Duodenal mucosa (tissue), 2 donors: ENCODE measurements around the gene SLMAP.

Source experiments
- H3K27ac ChIP-seq: one replicate; pipeline ENCODE4 v1.7.0; 2013; ENCODE audit warnings: low read depth, low read length
- H3K27me3 ChIP-seq, 2 donors: one replicate each; pipeline ENCODE4 v1.7.0; 2013; ENCODE audit warnings: low read length in 2 of 2, control low read depth in 1 of 2; ENCODE audit not compliant: insufficient read depth in 2 of 2, control insufficient read depth in 1 of 2
- H3K36me3 ChIP-seq, 2 donors: one replicate each; pipeline ENCODE4 v1.7.0; 2013; ENCODE audit warnings: low read length in 2 of 2, control low read depth in 1 of 2; ENCODE audit not compliant: insufficient read depth in 2 of 2, control insufficient read depth in 1 of 2
- H3K4me1 ChIP-seq, 2 donors: one replicate each; pipeline ENCODE4 v1.7.0; 2013; ENCODE audit warnings: low read length in 2 of 2, control low read depth in 1 of 2; ENCODE audit not compliant: insufficient read depth in 2 of 2, control insufficient read depth in 1 of 2
- H3K4me3 ChIP-seq, 2 donors: one replicate each; pipeline ENCODE4 v1.7.0; 2013; ENCODE audit warnings: low read length in 2 of 2, low read depth in 1 of 2
- H3K9ac ChIP-seq, 2 donors: one replicate each; pipeline ENCODE4 v1.7.0; 2013; ENCODE audit warnings: low read length in 2 of 2, low read depth in 1 of 2
- H3K9me3 ChIP-seq, 2 donors: one replicate each; pipeline ENCODE4 v1.7.0; 2013; ENCODE audit warnings: low read length in 2 of 2, control low read depth in 1 of 2; ENCODE audit not compliant: control insufficient read depth in 1 of 2

SLMAP gene

GRCh38 chr3:57923101-57923500 is 167.0 kb downstream of the SLMAP start:
- H3K9me3 ChIP-seq, result no peaks in the 10 kb centered on the region
- peaks cover 32 to 57% of the 10 kb centered on the region in 2 donors for H3K36me3 ChIP-seq

DNA sequence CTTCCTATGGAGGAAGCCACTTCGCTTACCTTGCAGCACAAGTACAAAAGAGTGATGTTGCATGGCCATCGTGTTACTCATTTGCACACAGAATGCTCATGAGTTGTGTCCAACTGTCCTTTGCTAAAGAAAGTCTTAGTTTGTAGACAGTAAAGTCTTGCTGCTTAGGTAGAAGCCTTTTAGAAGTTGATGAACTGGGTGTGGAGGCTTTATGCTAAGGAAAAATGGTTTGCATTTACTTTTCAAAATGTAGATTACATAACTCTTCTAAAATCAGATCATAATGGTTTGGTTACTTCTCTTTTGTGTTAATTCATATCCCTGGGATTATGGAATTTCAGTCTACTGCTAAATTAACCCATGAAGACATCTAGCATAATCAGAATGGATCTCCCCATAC is 167.6 kb downstream of the SLMAP start:
- H3K36me3 ChIP-seq, result peaks cover 32 to 54% of the 10 kb centered on the region in 2 donors
- no peaks in the 10 kb centered on the region for H3K9me3 ChIP-seq
- no peak overlapping the region for H3K4me3 ChIP-seq
- H3K9ac ChIP-seq, result no peak overlapping the region
- no peak overlapping the region for H3K27ac ChIP-seq
- no peaks in the 10 kb centered on the region for H3K27me3 ChIP-seq
- no peaks in the 10 kb centered on the region for H3K4me1 ChIP-seq

More at GRCh38 chr3:57923101-57923500, 167.0 kb downstream of the SLMAP start:
- Histone ChIP-seq H3K27ac (no peak overlapping the region), H3K9ac (no peak overlapping the region), H3K27me3 (no peaks in the 10 kb centered on the region), H3K4me3 (no peak overlapping the region), H3K4me1 (no peaks in the 10 kb centered on the region)

GRCh38 chr3:57927166-57927565 is 171.1 kb downstream of the SLMAP start:
- H3K9ac ChIP-seq, result no peak overlapping the region
- no peaks in the 10 kb centered on the region for H3K9me3 ChIP-seq
- H3K27ac ChIP-seq, result no peak overlapping the region

DNA sequence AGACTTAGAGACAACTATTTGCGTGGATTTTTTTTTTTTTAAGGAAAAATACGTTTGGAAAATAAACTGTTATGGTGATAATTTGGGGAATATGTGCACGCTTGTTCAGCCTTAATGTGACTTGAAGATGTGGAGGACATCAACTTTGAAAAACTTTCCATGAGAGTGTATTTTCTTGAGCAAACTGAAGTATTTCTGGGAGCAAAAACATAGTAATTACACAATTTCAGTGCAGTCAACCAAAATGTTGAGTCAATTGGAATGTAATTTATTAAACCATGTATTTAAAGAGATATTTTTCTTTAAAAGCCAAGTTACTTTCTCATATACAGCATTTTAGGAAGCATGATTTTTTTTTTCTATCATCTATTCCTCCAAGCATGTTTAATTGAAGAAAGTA is 171.8 kb downstream of the SLMAP start:
- Histone ChIP-seq H3K9me3 (no peaks in the 10 kb centered on the region), H3K27me3 (no peaks in the 10 kb centered on the region), H3K36me3 (peaks cover 21 to 40% of the 10 kb centered on the region in 2 donors), H3K4me3 (no peak overlapping the region), H3K27ac (no peak overlapping the region), H3K4me1 (no peaks in the 10 kb centered on the region), H3K9ac (no peak overlapping the region)

More at GRCh38 chr3:57927166-57927565, 171.1 kb downstream of the SLMAP start:
- Histone ChIP-seq H3K4me3 (no peak overlapping the region), H3K36me3 (peaks cover 26 to 42% of the 10 kb centered on the region in 2 donors), H3K4me1 (no peaks in the 10 kb centered on the region), H3K27me3 (no peaks in the 10 kb centered on the region)

- H3K9ac ChIP-seq, result no peak overlapping the region
- H3K4me1 ChIP-seq, result no peaks in the 10 kb centered on the region
- peaks cover 17 to 34% of the 10 kb centered on the region in 2 donors for H3K36me3 ChIP-seq
- no peaks in the 10 kb centered on the region for H3K9me3 ChIP-seq
- no peaks in the 10 kb centered on the region for H3K27me3 ChIP-seq
- H3K4me3 ChIP-seq, result no peak overlapping the region
- no peak overlapping the region for H3K27ac ChIP-seq
These were observed 172.4 kb downstream of the SLMAP start for GRCh38 chr3:57928511-57928910.

DNA sequence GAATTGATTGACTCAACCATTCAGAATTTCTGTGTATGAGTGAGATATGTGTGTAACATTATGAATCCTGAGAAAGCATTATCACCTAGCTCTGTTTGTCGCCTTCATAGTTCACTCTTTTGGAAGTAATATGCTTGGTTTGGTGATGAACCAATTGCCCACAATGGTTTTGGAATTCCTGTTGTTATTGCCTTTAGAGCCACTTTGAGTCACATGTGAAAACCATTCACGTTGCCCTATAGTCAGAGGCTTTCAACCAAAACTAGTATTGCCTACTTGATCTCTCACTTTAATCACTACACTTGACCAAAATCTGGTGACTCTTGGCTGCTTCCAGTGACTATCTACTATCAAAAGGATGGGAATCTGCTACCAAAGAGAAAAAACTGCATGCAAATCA is 173.9 kb downstream of the SLMAP start:
- H3K9ac ChIP-seq, result no peak overlapping the region
- H3K27me3 ChIP-seq, result no peaks in the 10 kb centered on the region
- H3K4me1 ChIP-seq, result no peaks in the 10 kb centered on the region
- H3K27ac ChIP-seq, result no peak overlapping the region
- peaks cover 13 to 29% of the 10 kb centered on the region in 2 donors for H3K36me3 ChIP-seq
- H3K9me3 ChIP-seq, result no peaks in the 10 kb centered on the region
- H3K4me3 ChIP-seq, result no peak overlapping the region

DNA sequence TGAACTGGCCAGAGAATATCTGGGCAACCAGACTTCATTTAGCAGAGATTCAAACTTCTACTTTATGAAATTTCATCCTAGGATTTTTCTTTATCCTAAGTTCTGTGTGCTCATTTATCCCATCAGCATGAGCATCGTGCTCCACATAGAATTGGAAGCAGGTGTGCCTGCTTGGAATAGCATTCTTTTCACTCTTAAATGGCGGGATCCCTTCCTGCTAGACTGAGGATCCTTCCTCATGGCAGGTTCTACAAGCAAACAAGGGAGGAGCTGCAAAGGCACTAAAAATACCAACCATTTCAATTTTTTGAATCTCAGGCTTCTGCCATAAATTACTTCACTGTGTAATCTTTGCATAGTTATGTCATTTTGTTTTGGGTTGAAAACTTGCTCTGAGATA is 177.5 kb downstream of the SLMAP start:
- Histone ChIP-seq H3K27me3 (no peaks in the 10 kb centered on the region), H3K9ac (no peak overlapping the region), H3K9me3 (no peaks in the 10 kb centered on the region), H3K27ac (no peak overlapping the region), H3K36me3 (peaks cover 0 to 8% of the 10 kb centered on the region in 2 donors), H3K4me3 (no peak overlapping the region), H3K4me1 (no peaks in the 10 kb centered on the region)

- H3K4me1 ChIP-seq, result no peaks in the 10 kb centered on the region
- H3K27ac ChIP-seq, result no peak overlapping the region
- no peaks in the 10 kb centered on the region for H3K9me3 ChIP-seq
- H3K36me3 ChIP-seq, result peaks cover 0 to 8% of the 10 kb centered on the region in 2 donors
- H3K4me3 ChIP-seq, result no peak overlapping the region
- H3K9ac ChIP-seq, result no peak overlapping the region
- H3K27me3 ChIP-seq, result no peaks in the 10 kb centered on the region
These were observed 178.3 kb downstream of the SLMAP start for GRCh38 chr3:57934373-57934772.

DNA sequence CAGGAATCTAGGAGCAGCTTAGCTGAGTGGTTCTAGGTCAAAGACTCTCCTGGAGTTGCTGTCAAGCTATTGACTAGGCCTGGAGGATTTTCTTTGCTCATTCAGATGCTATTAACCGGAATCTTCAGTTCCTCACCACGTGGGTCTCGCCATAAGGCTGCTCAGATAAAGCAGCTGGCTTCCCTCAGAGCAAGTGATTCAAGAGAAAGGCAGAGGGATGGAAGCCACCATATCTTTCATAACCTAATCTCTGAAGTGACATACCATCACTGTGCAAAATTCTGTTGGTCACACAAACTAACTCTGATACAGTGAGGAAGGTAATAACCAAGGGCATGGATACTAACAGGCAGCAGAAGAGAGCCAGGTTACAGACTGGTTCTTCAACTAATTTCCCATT is 179.4 kb downstream of the SLMAP start:
- no peaks in the 10 kb centered on the region for H3K9me3 ChIP-seq
- H3K27me3 ChIP-seq, result no peaks in the 10 kb centered on the region
- peaks cover 0 to 4% of the 10 kb centered on the region in 2 donors for H3K36me3 ChIP-seq
- no peaks in the 10 kb centered on the region for H3K4me1 ChIP-seq
- H3K27ac ChIP-seq, result no peak overlapping the region
- no peak overlapping the region for H3K9ac ChIP-seq
- no peak overlapping the region for H3K4me3 ChIP-seq

- H3K9me3 ChIP-seq, result peaks cover 0 to 4% of the 10 kb centered on the region in 2 donors
- H3K27me3 ChIP-seq, result no peaks in the 10 kb centered on the region
- H3K4me3 ChIP-seq, result no peak overlapping the region
- no peak overlapping the region for H3K9ac ChIP-seq
- no peak overlapping the region for H3K27ac ChIP-seq
- H3K4me1 ChIP-seq, result no peaks in the 10 kb centered on the region
- H3K36me3 ChIP-seq, result peaks cover 0 to 3% of the 10 kb centered on the region in 2 donors
These were observed 181.0 kb downstream of the SLMAP start for GRCh38 chr3:57937092-57937491.

DNA sequence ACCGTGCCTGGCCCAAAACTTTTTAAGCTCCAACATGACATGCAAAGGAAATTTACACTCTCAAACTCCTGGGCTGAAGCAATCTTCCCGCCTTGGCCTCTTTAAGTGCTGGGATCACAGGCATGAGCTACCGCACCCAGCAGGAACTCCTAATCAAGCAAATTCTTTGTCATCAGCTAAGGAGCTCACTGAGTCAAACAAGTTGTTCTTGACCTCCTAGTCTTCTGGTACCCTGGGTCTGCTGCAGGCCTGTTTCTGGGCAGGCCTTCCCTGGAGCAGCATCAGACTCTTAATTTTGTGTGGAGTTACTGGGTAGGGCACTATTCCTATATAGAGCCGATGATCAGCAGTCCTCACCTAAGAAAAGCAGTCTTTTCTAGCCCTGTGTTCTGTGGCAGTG is 183.7 kb downstream of the SLMAP start:
- no peak overlapping the region for H3K4me3 ChIP-seq
- no peak overlapping the region for H3K9ac ChIP-seq
- no peak overlapping the region for H3K27ac ChIP-seq
- peaks cover 0 to 4% of the 10 kb centered on the region in 2 donors for H3K9me3 ChIP-seq
- no peaks in the 10 kb centered on the region for H3K36me3 ChIP-seq
- no peaks in the 10 kb centered on the region for H3K27me3 ChIP-seq
- H3K4me1 ChIP-seq, result peaks cover 0 to 8% of the 10 kb centered on the region in 2 donors
